ENCODE results near the gene SMARCD3.

DNA sequence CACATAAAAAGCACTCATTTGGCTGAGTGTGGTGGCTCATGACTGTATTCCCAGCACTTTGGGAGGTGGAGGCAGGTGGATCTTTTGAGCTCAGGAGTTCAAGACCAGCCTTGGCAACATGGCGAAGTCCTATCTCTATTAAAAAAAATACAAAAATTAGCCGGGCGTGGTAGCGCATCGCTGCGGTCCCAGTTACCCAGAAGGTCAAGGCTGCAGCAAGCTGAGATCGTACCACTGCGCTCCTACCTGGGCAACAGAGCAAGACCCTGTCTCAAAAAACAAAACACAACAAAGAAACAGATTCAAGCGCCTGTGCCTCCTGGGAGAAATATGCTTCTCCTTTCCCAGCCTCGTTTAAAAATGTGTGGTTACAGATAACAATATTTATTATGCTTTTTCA, 19.2 kb downstream of the SMARCD3 start:
- TF ChIP-seq, protein P1, sequence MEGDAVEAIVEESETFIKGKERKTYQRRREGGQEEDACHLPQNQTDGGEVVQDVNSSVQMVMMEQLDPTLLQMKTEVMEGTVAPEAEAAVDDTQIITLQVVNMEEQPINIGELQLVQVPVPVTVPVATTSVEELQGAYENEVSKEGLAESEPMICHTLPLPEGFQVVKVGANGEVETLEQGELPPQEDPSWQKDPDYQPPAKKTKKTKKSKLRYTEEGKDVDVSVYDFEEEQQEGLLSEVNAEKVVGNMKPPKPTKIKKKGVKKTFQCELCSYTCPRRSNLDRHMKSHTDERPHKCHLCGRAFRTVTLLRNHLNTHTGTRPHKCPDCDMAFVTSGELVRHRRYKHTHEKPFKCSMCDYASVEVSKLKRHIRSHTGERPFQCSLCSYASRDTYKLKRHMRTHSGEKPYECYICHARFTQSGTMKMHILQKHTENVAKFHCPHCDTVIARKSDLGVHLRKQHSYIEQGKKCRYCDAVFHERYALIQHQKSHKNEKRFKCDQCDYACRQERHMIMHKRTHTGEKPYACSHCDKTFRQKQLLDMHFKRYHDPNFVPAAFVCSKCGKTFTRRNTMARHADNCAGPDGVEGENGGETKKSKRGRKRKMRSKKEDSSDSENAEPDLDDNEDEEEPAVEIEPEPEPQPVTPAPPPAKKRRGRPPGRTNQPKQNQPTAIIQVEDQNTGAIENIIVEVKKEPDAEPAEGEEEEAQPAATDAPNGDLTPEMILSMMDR (IDR thresholded peaks at IDR 0.05): no peak
- no peak for TF ChIP-seq POLR2A (IDR thresholded peaks at IDR 0.05)

Data from thyroid gland (tissue), 4 donors.